Jurkat, Clone E6-1 (cell line): ENCODE measurements around the gene LRRC26.
A peak's percentile ranks its signal among the peaks of the same experiment; 100 is the strongest.
"Not testable (repeated sequence)": the region's sequence is repeated elsewhere in the genome, so short reads cannot be mapped to it uniquely, and the experiment has no call there.

ENCODE experiments used
- DNase-seq: peaks from one replicate; pipeline ENCODE4 v3.0.0-alpha.2; 2011; ENCODE audit warnings: low read depth, low spot score
- H3K4me3 ChIP-seq: 2 replicates; pipeline ENCODE4 v1.5.1; 2011; ENCODE audit warnings: mild to moderate bottlenecking, low read length, control low read depth, moderate library complexity

LRRC26 gene

DNA sequence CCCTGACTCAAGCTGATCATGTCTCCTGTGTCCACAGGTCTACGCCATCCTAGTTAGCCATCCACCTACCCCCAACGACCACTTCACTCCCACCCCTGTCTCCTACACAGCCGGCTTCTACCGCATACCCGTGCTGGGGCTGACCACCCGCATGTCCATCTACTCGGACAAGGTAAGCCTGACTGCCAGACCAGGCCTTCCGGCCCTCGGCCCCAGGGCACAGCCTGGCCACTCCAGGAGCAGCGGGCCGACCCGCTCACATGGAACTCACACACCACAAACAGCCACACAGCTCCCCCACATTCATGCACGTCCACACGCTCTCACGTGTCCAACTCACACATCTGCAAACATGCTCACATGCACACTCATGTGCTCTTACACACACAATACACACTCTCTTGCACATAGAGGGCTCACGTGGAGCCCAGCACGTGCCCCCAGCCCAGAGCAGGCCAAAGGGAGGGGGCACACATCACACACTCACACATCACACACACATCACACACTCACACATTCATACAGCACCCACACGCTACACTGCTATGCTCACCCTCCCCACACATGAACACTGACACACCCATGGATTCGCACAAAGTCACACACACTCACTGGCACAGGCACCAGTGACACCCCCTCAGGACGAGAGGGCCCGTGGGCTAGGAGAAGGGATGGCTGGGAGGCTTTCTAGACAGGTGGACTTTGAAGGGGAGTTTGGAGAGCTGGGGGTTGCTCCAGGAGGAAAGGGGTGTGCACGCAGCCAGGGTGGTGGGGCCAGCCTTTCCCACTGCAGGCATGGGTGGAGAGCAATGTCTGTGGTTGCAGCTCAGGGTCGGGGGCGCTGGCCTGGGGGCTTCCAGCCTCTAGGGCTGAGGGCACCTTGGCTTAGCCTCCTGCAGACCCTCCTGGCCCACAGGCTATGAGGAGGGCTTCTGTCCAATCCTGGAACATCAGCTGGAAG is 27.6 kb downstream of the LRRC26 start:
- DNase-seq: no peak
- no peak overlapping the region for H3K4me3 ChIP-seq

- no peak for DNase-seq
- no peak overlapping the region for H3K4me3 ChIP-seq
Observed at GRCh38 chr9:137141050-137141810, 28.6 kb downstream of the LRRC26 start.

- no peak overlapping the region for H3K4me3 ChIP-seq
- DNase-seq: no peak
Observed at GRCh38 chr9:137140151-137141012, 29.5 kb downstream of the LRRC26 start.

DNA sequence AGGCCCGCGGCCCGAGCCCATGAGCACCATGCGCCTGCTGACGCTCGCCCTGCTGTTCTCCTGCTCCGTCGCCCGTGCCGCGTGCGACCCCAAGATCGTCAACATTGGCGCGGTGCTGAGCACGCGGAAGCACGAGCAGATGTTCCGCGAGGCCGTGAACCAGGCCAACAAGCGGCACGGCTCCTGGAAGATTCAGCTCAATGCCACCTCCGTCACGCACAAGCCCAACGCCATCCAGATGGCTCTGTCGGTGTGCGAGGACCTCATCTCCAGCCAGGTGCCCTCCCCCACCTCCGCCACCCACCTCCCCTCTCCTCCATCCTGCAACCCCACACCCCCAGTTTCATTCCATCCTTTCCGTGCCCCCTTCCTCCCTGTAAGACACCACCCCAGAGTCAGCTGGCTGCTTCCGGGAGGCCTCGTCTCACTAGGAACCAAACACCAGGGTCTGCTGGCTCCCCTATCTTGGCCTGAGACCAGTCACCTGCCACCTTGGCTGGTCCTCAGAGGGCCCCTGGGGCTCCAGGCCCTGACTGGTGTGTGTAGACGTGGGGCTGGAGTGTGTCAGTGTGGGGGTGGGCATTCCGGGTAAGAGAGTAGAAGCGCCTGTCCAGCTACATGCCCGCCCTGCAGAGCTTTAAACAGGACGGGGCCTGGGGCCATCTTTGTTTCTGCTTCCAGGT is 30.2 kb downstream of the LRRC26 start:
- H3K4me3 ChIP-seq: no peak overlapping the region
- DNase-seq: no peak

- DNase-seq: no peak
- H3K4me3 ChIP-seq: no peak within 1 kb of the TSS
Observed at GRCh38 chr9:137138722-137139467, 31.0 kb downstream of the LRRC26 start, which contains the start of gene GRIN1. Gene GRIN1, plus strand, starts transcription at chr9:137139154. Its CDS starts 333 bp downstream, at chr9:137139487.

- DNase-seq: peak; percentile 79
- no peak overlapping the region for H3K4me3 ChIP-seq
Observed at GRCh38 chr9:137138058-137138721, 31.7 kb downstream of the LRRC26 start.

- no peak for DNase-seq
- H3K4me3 ChIP-seq: no peak overlapping the region
Observed at GRCh38 chr9:137136881-137137607, 32.8 kb downstream of the LRRC26 start.

DNA sequence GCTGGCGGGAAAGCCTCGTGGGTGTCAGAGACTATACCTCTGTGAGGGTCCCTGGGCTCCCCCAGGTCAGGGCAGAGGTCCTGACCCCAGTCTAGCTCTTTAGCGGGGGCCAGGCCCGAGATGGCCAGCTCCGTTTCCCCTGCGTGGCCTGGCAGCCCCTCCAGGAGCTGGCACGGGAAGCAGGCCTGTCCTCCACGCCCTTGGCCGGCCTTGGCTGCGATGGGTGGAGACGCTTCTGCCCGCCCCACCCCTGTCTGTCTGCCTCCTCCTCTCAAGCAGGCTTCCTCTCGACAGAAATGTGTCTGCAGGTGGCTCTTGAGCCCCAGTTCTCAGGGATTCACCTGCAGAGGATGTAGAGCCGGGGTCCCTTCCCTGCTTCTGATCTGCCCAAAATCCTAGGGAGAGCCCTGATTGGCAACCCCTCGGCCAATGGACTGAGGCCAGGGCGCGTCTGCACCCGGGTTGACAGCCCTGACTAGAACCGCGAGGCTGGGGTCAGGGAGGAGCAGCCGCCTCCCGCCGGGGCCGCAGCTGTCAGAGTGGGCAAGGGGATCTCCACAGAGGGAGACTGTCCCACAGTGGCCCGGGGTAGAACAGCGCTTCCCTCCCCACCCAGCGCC is 33.5 kb downstream of the LRRC26 start:
- DNase-seq: no peak
- no peak overlapping the region for H3K4me3 ChIP-seq

- H3K4me3 ChIP-seq, DNase-seq: not testable (repeated sequence)
Observed at GRCh38 chr9:137135154-137135553, 34.7 kb downstream of the LRRC26 start.

DNA sequence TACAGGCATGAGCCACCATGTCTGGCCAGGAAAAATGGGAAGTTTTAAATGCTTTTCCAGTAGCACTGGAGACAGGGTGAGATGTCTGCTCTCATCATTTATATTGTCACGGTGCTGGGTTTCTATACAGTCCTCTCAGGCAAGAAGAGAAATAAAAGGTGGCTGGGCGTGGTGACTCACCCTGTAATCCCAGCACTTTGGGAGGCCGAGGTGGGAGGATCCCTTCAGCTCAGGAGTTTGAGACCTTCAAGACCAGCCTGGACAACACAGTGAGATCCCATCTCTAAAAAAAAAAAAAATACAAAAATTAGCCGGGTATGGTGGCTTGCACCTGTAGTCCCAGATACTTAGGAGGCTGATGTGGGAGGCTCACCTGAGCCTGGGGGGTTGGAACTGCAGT is 35.7 kb downstream of the LRRC26 start:
- DNase-seq: no peak
- no peak overlapping the region for H3K4me3 ChIP-seq

- peak overlapping the region; percentile 72 for H3K4me3 ChIP-seq
- DNase-seq: no peak
Observed at GRCh38 chr9:137130176-137130755, 39.6 kb downstream of the LRRC26 start.

DNA sequence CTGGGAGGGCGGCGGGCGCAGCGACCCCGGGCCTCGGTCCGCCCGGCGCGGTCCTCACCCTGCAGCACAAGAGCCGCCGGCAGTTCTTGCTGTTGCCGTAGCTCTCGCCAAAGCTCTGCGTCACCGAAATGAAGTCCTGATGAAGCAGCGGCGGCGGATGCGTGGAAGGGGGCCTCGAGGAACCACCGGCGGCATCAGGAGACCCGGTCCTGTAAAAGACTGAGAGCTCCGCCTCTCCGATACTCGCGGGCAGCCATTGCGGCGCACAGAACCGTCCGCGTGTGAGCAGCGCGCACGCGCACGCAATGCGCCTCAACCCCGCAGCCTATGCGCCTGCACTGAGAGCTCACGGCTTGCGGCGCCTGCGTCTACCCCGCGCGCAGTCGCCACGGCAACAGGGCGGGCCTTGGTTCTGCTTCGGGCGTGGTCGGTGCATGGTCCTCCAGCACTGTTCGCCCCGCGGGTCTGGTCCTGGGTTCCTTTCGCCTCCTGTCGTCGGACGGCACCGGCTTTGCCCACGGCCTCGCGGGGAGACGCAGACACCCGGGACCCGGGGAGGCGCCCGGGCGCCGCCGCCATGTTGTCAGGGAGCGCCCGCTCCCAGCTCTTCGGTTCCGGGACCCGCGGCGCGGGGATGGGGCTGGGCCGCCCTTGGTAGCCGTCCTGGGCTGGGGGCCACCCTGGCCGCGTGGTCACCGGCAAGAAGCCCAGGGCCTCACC is 40.2 kb downstream of the LRRC26 start:
- H3K4me3 ChIP-seq: peak overlapping the region; percentile 72
- peak; percentile 90 for DNase-seq

DNA sequence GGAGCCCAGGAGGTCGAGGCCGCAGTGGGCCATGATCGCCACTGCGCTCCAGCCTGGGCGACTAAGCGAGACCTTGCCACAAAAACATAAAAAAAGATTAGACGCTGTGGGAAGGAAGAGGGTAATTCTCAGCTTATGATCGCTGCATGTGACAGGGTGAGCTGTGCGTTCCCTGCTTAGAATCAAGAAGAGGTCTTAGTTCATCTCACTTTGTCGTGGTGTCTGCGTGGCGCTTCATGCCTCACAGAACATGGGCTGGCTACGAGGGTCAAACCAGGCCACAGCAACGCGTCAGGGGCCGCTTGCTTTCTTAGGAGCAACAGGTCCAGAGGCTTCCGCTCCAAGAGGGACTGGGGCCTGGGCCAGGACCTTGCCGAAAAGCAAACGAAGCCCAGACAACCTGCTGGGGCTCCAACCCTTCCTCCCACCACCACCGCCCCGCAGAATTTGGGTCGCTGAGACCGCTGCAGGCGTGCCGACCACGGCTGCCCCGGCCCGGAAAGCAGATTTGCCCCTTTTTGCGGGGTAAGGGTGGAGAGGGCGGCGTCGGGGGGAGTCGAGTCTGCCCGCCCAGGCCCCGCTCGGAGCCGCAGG is 40.9 kb downstream of the LRRC26 start:
- DNase-seq: peak; percentile 33

GRCh38 chr9:137128158-137128861 is 41.5 kb downstream of the LRRC26 start:
- peak overlapping the region; percentile 72 for H3K4me3 ChIP-seq
- peak; percentile 22 for DNase-seq

More for the DNA sequence above, 40.9 kb downstream of the LRRC26 start:
- H3K4me3 ChIP-seq: peak overlapping the region; percentile 72
